COR-L47 (cell line): ENCODE data around the gene LRRC57.
"Not testable (repeated sequence)": the region's sequence is repeated elsewhere in the genome, so short reads cannot be mapped to it uniquely, and the experiment has no call there.

Experiments
- DNase-seq: peaks from one replicate; lab custom pipeline; 2025; lab: John Stamatoyannopoulos, UW

Gene LRRC57

DNA sequence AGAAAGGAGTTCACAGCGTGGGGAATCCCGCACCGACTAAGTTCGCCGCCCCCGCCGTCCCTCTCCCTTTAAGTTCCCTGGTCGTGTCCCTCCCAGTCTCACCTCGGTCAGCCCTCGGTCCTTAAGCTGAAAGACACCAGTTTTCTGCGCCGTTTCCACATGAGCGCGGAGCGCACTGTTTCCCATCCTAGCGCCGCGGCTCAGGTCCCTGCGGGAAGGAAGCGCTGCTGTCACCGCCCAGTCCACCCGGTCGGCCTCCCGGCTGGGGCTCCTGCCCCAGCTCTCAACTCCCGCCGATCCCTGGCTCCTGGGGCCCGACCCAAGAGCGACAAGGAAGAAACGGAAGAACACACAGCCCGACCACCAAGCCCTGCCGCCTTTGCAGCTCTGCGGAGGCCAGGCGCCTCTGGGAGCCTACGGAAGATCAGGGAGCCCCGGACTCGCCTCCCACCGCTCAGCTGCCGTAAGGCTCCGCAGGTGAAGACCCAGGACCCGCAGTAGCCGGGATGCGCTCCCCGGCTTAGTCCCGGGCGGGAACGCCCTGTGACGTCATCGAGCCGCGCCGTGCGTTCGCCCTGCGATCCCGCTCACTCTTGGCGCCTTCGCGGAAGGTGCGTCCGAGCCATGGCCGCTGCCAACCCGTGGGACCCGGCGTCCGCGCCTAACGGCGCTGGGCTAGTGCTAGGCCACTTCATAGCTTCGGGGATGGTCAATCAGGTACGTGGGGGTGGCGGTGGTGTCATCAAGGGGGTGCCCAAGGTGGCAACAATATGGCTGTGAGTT is at the start of gene LRRC57, which contains the start of gene HAUS2:
Gene LRRC57 (minus strand): TSS at position 545 of the 783 bp plus-strand sequence. CDS start 359 bp downstream, at position 186.
Gene HAUS2 (plus strand): TSS at position 590 of the 783 bp plus-strand sequence. CDS start 35 bp downstream, at position 625.
- DNase-seq = peak; percentile 75

GRCh38 chr15:42595626-42596240 is 47.1 kb upstream of the LRRC57 start:
- DNase-seq = no peak

DNA sequence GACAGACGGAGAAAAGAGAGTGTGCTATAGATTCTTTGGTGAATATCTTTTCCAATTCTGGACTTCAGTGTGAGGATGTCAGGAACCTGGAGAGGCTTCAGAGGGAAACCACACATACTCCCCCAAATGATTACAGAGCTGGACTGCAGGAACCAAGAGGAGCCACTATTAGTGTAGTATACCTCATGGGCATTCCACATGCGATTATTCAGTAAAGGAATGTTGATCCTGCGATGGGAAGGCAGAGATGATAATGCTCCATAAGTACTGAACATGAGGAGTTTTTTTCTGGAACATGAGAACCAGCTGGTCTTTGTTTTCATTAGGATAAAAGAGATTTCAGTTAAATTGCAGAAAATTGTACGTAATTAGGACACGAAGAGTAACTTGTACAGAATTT is 45.5 kb upstream of the LRRC57 start:
- DNase-seq = no peak

GRCh38 chr15:42593143-42593542 is 44.5 kb upstream of the LRRC57 start:
- DNase-seq = no peak

DNA sequence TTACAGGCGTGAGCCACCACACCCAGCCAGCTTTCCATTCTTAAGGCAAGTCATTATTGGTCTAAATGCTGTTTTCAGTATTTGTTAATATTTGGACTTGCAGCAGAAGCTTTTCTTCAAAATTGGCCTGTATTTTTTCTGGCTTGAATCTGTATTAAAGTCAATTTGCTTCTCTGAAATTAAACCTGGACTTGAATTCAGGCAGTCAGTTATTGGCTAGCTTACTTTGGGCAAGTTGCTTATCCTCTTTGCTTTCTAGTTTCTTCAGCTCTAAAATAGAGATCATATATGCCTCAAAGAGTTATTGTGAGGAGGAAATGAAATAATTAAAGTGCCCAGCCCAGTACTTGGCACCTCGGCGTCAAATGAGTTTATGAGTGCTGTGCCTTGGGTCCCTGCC is 44.1 kb upstream of the LRRC57 start:
- DNase-seq = no peak

- no peak for DNase-seq
Observed at GRCh38 chr15:42591238-42591934, 42.8 kb upstream of the LRRC57 start.

GRCh38 chr15:42590619-42591237 is 42.1 kb upstream of the LRRC57 start:
- no peak for DNase-seq

- no peak for DNase-seq
Observed at GRCh38 chr15:42584031-42584765, 35.6 kb upstream of the LRRC57 start.

DNA sequence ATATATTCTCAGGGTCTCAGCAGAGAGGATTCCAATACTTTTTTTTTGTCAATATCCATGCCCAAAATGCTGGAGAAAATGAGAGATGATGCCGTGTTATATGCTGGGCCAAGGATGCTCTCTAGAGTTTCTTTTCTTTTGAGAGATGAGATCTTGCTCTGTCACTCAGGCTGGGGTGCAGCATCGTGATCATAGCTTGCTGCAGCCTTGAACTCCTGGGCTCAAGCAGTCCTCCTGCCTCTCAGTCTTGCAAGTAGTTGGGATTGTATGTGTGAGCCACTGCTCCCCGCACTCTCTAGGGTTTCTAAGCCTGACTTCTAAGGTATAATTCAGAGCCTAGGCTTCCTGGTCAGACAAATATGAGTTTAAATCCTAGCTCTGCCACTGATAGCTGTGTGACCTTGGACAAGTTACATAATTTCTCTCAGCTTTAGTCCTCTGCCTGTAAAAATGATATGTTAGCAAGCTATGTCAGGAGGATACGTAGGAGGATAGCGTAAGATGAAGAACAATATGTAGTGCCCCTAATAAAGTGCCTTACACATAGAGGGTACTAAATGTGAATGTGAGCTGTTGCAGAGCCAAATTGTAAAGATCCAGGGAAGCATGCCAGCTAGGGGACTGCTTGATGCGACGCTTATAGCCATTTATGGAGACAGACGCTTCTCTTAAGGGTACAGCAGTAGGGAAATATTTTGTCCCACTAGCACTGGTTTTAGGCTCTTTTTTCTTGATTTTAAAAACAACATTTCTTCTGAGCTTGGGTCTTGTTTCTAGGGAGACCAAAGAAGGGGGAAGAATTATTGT is 34.2 kb upstream of the LRRC57 start:
- DNase-seq = no peak

GRCh38 chr15:42581272-42581730 is 32.7 kb upstream of the LRRC57 start:
- peak; percentile 83 for DNase-seq

DNA sequence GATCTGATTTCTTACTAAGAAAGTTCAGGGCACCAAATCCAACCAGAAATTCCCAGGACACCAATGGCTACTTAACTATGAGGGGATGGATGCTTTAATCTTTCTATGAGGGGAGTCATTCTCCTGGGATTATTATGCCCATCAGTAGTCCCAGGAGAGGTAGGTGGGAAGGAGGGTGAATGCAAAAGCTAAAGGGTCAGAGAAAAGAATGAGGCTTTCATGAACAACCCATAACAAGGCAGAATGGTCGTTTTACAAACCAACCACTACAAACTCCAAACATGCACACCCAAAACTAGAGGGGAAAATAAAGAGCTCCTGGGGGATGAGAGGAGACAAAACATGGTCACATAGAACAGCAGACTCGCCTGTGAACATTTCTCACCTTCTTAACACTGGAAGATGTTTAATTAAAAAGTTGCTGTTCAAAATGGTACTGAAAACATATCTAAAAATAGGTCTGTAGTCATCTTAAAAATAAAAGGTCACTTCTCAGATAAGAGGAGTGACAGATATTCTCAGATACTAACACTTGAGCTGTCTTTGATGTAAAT is 30.5 kb upstream of the LRRC57 start:
- DNase-seq = no peak

GRCh38 chr15:42577514-42578031 is 29.0 kb upstream of the LRRC57 start:
- DNase-seq = no peak

DNA sequence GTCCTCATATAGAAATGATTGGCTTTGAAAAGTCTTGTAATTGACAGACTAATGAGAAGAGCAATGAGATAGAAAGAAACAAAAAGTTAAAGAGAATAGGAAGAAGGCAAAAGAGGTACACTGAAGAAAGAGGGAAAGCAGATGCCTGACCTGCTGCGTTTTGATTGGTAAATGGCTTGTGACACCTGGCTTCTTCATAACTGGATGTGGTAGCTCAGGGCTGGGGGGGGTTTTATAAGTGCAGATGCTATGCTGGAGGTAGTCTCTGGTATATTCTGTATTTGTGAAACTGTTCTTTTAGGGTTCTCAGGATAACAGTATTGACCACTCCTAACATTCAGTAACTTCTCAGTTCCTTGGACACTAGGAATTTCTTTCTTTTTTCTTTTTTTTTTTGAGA is 28.2 kb upstream of the LRRC57 start:
- no peak for DNase-seq

GRCh38 chr15:42576040-42576594 is 27.5 kb upstream of the LRRC57 start:
- DNase-seq = no peak

GRCh38 chr15:42575188-42576039 is 26.8 kb upstream of the LRRC57 start, which contains the start of gene STARD9:
TSS of gene STARD9 (plus strand) at chr15:42575606. CDS start at chr15:42575716, 110 bp downstream.
- peak; percentile 97 for DNase-seq

DNA sequence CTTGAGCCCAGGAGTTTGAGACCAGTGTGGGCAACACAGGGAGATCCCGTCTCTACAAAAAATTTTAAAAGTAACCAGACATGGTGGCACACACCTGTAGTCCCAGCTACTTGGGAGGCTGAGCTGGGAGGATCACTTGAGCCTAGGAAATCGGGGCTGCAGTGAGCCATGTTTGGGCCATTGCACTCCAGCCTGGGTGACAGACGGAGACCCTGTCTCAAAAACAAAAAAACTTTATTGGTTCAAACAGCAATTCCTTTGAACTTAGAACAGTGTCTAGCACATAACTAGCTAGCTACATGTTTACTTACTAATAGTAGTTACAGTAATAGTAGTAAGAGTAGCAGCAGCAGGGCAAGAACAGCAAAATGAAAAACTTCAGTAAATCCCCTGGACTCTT is 10.1 kb upstream of the LRRC57 start:
- DNase-seq = no peak

GRCh38 chr15:42556550-42557207 is 8.1 kb upstream of the LRRC57 start:
- not testable (repeated sequence) for DNase-seq

DNA sequence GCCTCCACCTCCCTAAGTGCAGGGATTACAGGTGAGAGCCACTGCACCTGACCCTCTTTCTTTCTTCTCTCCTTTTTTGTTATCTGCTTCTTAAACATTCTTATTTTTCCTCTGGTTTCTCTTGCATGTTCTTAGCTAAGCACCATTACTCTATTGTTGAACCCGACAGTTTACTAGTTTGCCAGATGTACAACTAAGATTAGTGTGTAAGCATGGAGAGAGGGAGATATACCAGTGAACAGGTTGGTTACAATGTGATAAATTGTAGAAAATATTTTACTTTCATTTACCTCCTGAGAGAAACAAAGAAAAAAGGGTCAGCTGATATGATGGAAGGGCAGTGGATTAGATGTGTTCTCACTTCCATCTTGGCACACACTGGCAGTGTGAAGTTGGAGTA is 5.0 kb upstream of the LRRC57 start:
- no peak for DNase-seq
